HepG2 (cell line): ENCODE measurements around the gene OSM. TPM values are rescaled to one million over a fixed set of nuclear protein-coding genes. Genes with fewer than 3 reads are reported as not detected.

ENCODE experiments used
- ATAC-seq: fragments of 200-7000 bp; cut with Tn5 transposase; 3 replicates; pipeline ENCODE4 v1.9.1; 2020; ENCODE audit warnings: mild to moderate bottlenecking, moderate library complexity
- BruUV-seq: library from RNA; stranded (reverse); fragments of 400-500 nt; replicated peaks from 2 replicates; lab custom pipeline; 2021; lab: Mats Ljungman, UMichigan
- CTCF ChIA-PET: fragments of 300-600 bp; formaldehyde crosslinking; extraction: SDS; loops from one replicate; lab custom pipeline; 2021; ENCODE audit warnings: low total read pairs, inconsistent platforms, low intra/inter-chr PET ratio; lab: Yijun Ruan, JAX
- POLR2A ChIA-PET: fragments of 350-600 bp; sonication (Branson Sonifier 250); formaldehyde crosslinking; loops from one replicate; lab custom pipeline; 2020; ENCODE audit warnings: antibody characterized with exemption, inconsistent platforms; lab: Yijun Ruan, JAX
- DNase-seq: peaks from one replicate; pipeline ENCODE4 v3.0.0-alpha.2; 2015; ENCODE audit warnings: low spot score
- FAIRE-seq: peaks from 3 replicates; lab custom pipeline; 2011; peaks lifted over from hg19 to GRCh38; lab: Jason Lieb, UNC
- H2AFZ ChIP-seq: one replicate; pipeline ENCODE4 v1.6.1; 2011; ENCODE audit warnings: low read length, inconsistent platforms
- H3K27ac ChIP-seq: fragments of 300-600 bp; 3 replicates; pipeline ENCODE4 v1.8.0; 2011; ENCODE audit warnings: mixed run types, mild to moderate bottlenecking, mixed read lengths, low read length, inconsistent platforms; ENCODE audit not compliant: insufficient read depth; ENCODE audit errors: extremely low read length
- H3K27me3 ChIP-seq, 2 experiments: fragments of 200-600 bp in 1 of 2; 2 replicates in 1 of 2; 3 replicates in 1 of 2; pipeline versions ENCODE4 v1.6.0 to v1.8.0; 2011; ENCODE audit warnings: low read length in 2 of 2, mild to moderate bottlenecking in 2 of 2, moderate library complexity in 2 of 2, inconsistent platforms in 1 of 2; ENCODE audit not compliant: insufficient read depth in 2 of 2, control insufficient read depth in 1 of 2
- H3K36me3 ChIP-seq, 2 experiments: fragments of 200-600 bp in 1 of 2; replicated peaks in 1 of 2; 2 replicates in 1 of 2; 3 replicates in 1 of 2; pipeline versions ENCODE4 v1.5.1 to v1.8.0; 2011; ENCODE audit warnings: low read length in 2 of 2, inconsistent platforms in 1 of 2; ENCODE audit not compliant: insufficient read depth in 2 of 2, control insufficient read depth in 1 of 2
- H3K4me1 ChIP-seq: 2 replicates; pipeline ENCODE4 v1.5.1; 2012; ENCODE audit warnings: low read length, inconsistent platforms; ENCODE audit not compliant: insufficient read depth
- H3K4me2 ChIP-seq: 2 replicates; pipeline ENCODE4 v1.6.0; 2011; ENCODE audit warnings: low read depth, low read length, inconsistent platforms
- H3K4me3 ChIP-seq, 3 experiments: fragments of 200-600 bp in 1 of 3; sonication (generic), shearing (Covaris generic) in 1 of 3; replicated peaks in 1 of 3; 2 replicates each; pipeline ENCODE4 v1.5.1; 2011 to 2016; ENCODE audit warnings: low read length in 3 of 3, inconsistent platforms in 2 of 3, low read depth in 2 of 3, mild to moderate bottlenecking in 2 of 3, control low read depth in 1 of 3, mixed read lengths in 1 of 3; ENCODE audit not compliant: insufficient read depth in 1 of 3
- H3K79me2 ChIP-seq: one replicate; pipeline ENCODE4 v1.6.1; 2011; ENCODE audit warnings: low read length, inconsistent platforms; ENCODE audit not compliant: insufficient read depth
- H3K9ac ChIP-seq: 2 replicates; pipeline ENCODE4 v1.6.0; 2011; ENCODE audit warnings: mild to moderate bottlenecking, low read depth, low read length, inconsistent platforms; ENCODE audit not compliant: insufficient read depth
- H3K9me3 ChIP-seq: 2 replicates; pipeline ENCODE4 v1.5.1; 2012; ENCODE audit warnings: mild to moderate bottlenecking, low read length
- H4K20me1 ChIP-seq: 2 replicates; pipeline ENCODE4 v1.6.0; 2011; ENCODE audit warnings: inconsistent platforms, mild to moderate bottlenecking, low read length, moderate library complexity; ENCODE audit not compliant: insufficient read depth
- ARNT ChIP-seq: fragments of 450-650 bp; IDR thresholded peaks from 2 replicates; pipeline ENCODE4 v1.6.1; 2017
- ASH2L ChIP-seq: fragments of 300-600, 200-600 bp; sonication (generic); IDR thresholded peaks from 2 replicates; pipeline ENCODE4 v1.7.0; 2017; ENCODE audit warnings: low read depth, mild to moderate bottlenecking, moderate library complexity, mixed read lengths, low read length; ENCODE audit not compliant: insufficient read length
- ETS1 ChIP-seq: sonication (generic); formaldehyde crosslinking; IDR thresholded peaks from 2 replicates; pipeline ENCODE4 v1.4.0; 2020; ENCODE audit warnings: missing genetic modification reagents
- HDAC1 ChIP-seq: sonication (generic); formaldehyde crosslinking; IDR thresholded peaks from 2 replicates; pipeline ENCODE4 v1.5.1; 2020; ENCODE audit warnings: mild to moderate bottlenecking, missing genetic modification reagents
- HOXA9 ChIP-seq: sonication (generic); formaldehyde crosslinking; IDR thresholded peaks from 2 replicates; pipeline ENCODE4 v1.8.1; 2022; ENCODE audit warnings: missing genetic modification reagents, mild to moderate bottlenecking, moderate library complexity, borderline replicate concordance
- KDM1A ChIP-seq: IDR thresholded peaks from 2 replicates; pipeline ENCODE4 v1.6.1; 2016; ENCODE audit warnings: missing compliant biosample characterization
- KDM5B ChIP-seq: sonication (generic); formaldehyde crosslinking; IDR thresholded peaks from 2 replicates; pipeline ENCODE4 v1.4.0; 2020; ENCODE audit warnings: missing genetic modification reagents, mild to moderate bottlenecking, borderline replicate concordance
- NRL ChIP-seq: sonication (generic); formaldehyde crosslinking; IDR thresholded peaks from 2 replicates; pipeline ENCODE4 v1.5.0; 2020; ENCODE audit warnings: missing genetic modification reagents, mild to moderate bottlenecking, moderate library complexity, borderline replicate concordance
- SMAD9 ChIP-seq: sonication (generic); formaldehyde crosslinking; IDR thresholded peaks from 2 replicates; pipeline ENCODE4 v1.5.1; 2020; ENCODE audit warnings: mild to moderate bottlenecking, missing genetic modification reagents
- SOX5 ChIP-seq: IDR thresholded peaks from 2 replicates; pipeline ENCODE4 v1.6.1; 2016; ENCODE audit warnings: borderline replicate concordance
- SRSF1 ChIP-seq: fragments of 200-400 bp; formaldehyde crosslinking; optimal IDR thresholded peaks from 2 replicates; pipeline ENCODE3; 2017; ENCODE audit warnings: mild to moderate bottlenecking, low read depth, low read length, moderate library complexity
- TARDBP ChIP-seq: sonication (generic); formaldehyde crosslinking; IDR thresholded peaks from 2 replicates; pipeline ENCODE4 v1.8.0; 2022; ENCODE audit warnings: mild to moderate bottlenecking, missing genetic modification reagents
- TBX2 ChIP-seq: sonication (generic); formaldehyde crosslinking; IDR thresholded peaks from 2 replicates; pipeline ENCODE4 v1.5.0; 2020; ENCODE audit warnings: missing genetic modification reagents, mild to moderate bottlenecking, borderline replicate concordance
- ZNF18 ChIP-seq: sonication (generic); formaldehyde crosslinking; IDR thresholded peaks from 2 replicates; pipeline ENCODE4 v1.8.0; 2022; ENCODE audit warnings: mild to moderate bottlenecking, missing genetic modification reagents; ENCODE audit not compliant: insufficient replicate concordance
- ZNF761 ChIP-seq: sonication (generic); formaldehyde crosslinking; conservative IDR thresholded peaks from 2 replicates; pipeline ENCODE4 v1.4.0; 2020; ENCODE audit warnings: mild to moderate bottlenecking, missing genetic modification reagents
- ZNF768 ChIP-seq: sonication (generic); formaldehyde crosslinking; IDR thresholded peaks from 2 replicates; pipeline ENCODE4 v1.4.0; 2020; ENCODE audit warnings: missing genetic modification reagents
- ZNF839 ChIP-seq: sonication (generic); formaldehyde crosslinking; IDR thresholded peaks from 2 replicates; pipeline ENCODE4 v1.4.0; 2020; ENCODE audit warnings: missing genetic modification reagents, mild to moderate bottlenecking, borderline replicate concordance
- ZNF850 ChIP-seq: sonication (generic); formaldehyde crosslinking; conservative IDR thresholded peaks from 2 replicates; pipeline ENCODE4 v1.9.0; 2021; ENCODE audit warnings: mild to moderate bottlenecking, missing genetic modification reagents
- ZSCAN20 ChIP-seq: sonication (generic); formaldehyde crosslinking; IDR thresholded peaks from 2 replicates; pipeline ENCODE4 v1.4.0; 2020; ENCODE audit warnings: missing genetic modification reagents, mild to moderate bottlenecking, borderline replicate concordance
- WGBS: methylation state at CpG from one replicate; pipeline ENCODE4 v1.1.6; 2017; ENCODE audit warnings: low lambda C conversion rate; 5-methylcytosine and 5-hydroxymethylcytosine counted together
- in situ Hi-C: cut with HindIII; loops from 2 replicates; pipeline ENCODE4 v1.10.0; 2017; ENCODE audit warnings: low pct_unique_long_range_greater_than_20kb; ENCODE audit not compliant: extremely low pct_ligation_motif_present
- intact Hi-C: fragments of 100-400 bp; cut with micrococcal nuclease; formaldehyde crosslinking; loops from one replicate; pipeline ENCODE4 v1.10.0; 2022; ENCODE audit not compliant: unreplicated experiment
- polyA plus RNA-seq, 8 experiments: library from polyadenylated mRNA; depleted of rRNA in 3 of 8; stranded (reverse) in 7 of 8; unstranded in 1 of 8; fragments of >200 nt; fragmentation: Illumina TruSeq in 4 of 8; extraction: Trizol in 4 of 8; gene quantifications; 2 replicates each; pipeline versions ENCODE4 v1.2.1 to v1.2.3, GENCODE V29; 2011 to 2016; ENCODE audit warnings: low read depth in 4 of 8, missing spikeins in 1 of 8, mixed read lengths in 1 of 8; ENCODE audit not compliant: insufficient read depth in 1 of 8
- total RNA-seq, 5 experiments: library from RNA; depleted of rRNA; stranded (reverse); fragments of >200 nt; fragmentation: Illumina TruSeq; extraction: Trizol; gene quantifications; 2 replicates each; pipeline ENCODE4 v1.2.3, GENCODE V29; 2016; ENCODE audit warnings: low read depth in 1 of 5

The OSM gene
- total and polyA plus RNA-seq, 2 of the 13 experiments (the other 11 are each of a cell fraction or from before 2014, with no cell fraction given), result not detected

- H2AFZ ChIP-seq, result no peak overlapping the region
- BruUV-seq, result no TSS peak
- TF ChIP-seq HDAC1 (0 out of 2 replicates have a peak, but pooled peaks have one; percentile 4), SOX5 (CRISPR knock-in tag) (no peak), ZNF768 (CRISPR knock-in tag) (peak; percentile 90), KDM1A (0 out of 2 replicates have a peak, but pooled peaks have one; percentile 38), ASH2L (no peak), ARNT (no peak), SMAD9 (CRISPR knock-in tag) (no peak), ZNF761 (CRISPR knock-in tag) (no peak), NRL (CRISPR knock-in tag) (0 out of 2 replicates have a peak, but pooled peaks have one; percentile 45), ZNF850 (CRISPR knock-in tag) (0 out of 2 replicates have a peak, but pooled peaks have one; percentile 21), TARDBP (no peak), KDM5B (CRISPR knock-in tag) (0 out of 2 replicates have a peak, but pooled peaks have one; percentile 8), HOXA9 (CRISPR knock-in tag) (no peak), ZSCAN20 (CRISPR knock-in tag) (0 out of 2 replicates have a peak, but pooled peaks have one; percentile 3), ZNF18 (CRISPR knock-in tag) (peak; percentile 5), TBX2 (no peak; the same call in 1 of the 2 replicates), ETS1 (CRISPR knock-in tag) (0 out of 2 replicates have a peak, but pooled peaks have one; percentile 35), SRSF1 (peak; percentile 66), ZNF839 (no peak)
Measured at GRCh38 chr22:30288419-30289140, 21.9 kb upstream of the OSM start.

More at GRCh38 chr22:30288419-30289140, 21.9 kb upstream of the OSM start:
- no peaks in the 10 kb centered on the region for H3K79me2 ChIP-seq
- no peak for DNase-seq
- no peak overlapping the region for H3K27ac ChIP-seq
- intact Hi-C loops, result loop anchor here (1.0 to 2.0 kb wide), 2 partner anchors 38 to 99 kb away; partner anchors contain the start of genes RNF215 and TBC1D10A
- WGBS, result 6% methylated on average over 8 of the region's 27 CpGs
- H4K20me1 ChIP-seq, result no peaks in the 10 kb centered on the region
- H3K4me2 ChIP-seq, result peak overlapping the region; percentile 96
- H3K9me3 ChIP-seq, result no peaks in the 10 kb centered on the region
- ATAC-seq, result no peak
- ChIA-PET POLR2A (interaction anchor here (0.5 to 4.0 kb wide), 8 partner anchors 37 to 135 kb away, joined by 3 to 28 read pairs (median 8); partner anchors contain the start of genes CCDC157, RNF215, SF3A1 and TBC1D10A), CTCF (interaction anchor here (2.2 to 4.0 kb wide), 4 partner anchors 26 to 180 kb away, joined by 13 to 26 read pairs (median 22); partner anchors contain the start of genes RNF215 and TBC1D10A)
- H3K4me3 ChIP-seq, result peak overlapping the region; percentile 68 to 80 (median 72)
- H3K4me1 ChIP-seq, result peaks cover 29% of the 10 kb centered on the region
- FAIRE-seq, result no peak
- H3K27me3 ChIP-seq, result no peaks in the 10 kb centered on the region; a peak in 1 of 5 replicates
- peak overlapping the region; percentile 55 for H3K9ac ChIP-seq
- in situ Hi-C loops, result loop anchor here (5.0 kb wide), 1 partner anchor 99 kb away; the partner anchor contains the start of gene RNF215
- peaks cover 2 to 5% of the 10 kb centered on the region in 2 experiments; a peak in 2 of 5 replicates for H3K36me3 ChIP-seq
